PC-3 (cell line): ENCODE measurements around the gene HDAC9.

Source experiments
- CTCF ChIP-seq: fragments of 300-600 bp; sonication (generic); conservative IDR thresholded peaks from 2 replicates; pipeline ENCODE4 v1.5.1; 2017; ENCODE audit warnings: antibody characterized with exemption, low read depth, mild to moderate bottlenecking, low read length
- EZH2 ChIP-seq: fragments of 300-600 bp; sonication (generic); IDR thresholded peaks from one replicate; pipeline ENCODE4 v1.6.1; 2017; ENCODE audit warnings: antibody characterized with exemption, mild to moderate bottlenecking, low read length; ENCODE audit not compliant: unreplicated experiment

DNA sequence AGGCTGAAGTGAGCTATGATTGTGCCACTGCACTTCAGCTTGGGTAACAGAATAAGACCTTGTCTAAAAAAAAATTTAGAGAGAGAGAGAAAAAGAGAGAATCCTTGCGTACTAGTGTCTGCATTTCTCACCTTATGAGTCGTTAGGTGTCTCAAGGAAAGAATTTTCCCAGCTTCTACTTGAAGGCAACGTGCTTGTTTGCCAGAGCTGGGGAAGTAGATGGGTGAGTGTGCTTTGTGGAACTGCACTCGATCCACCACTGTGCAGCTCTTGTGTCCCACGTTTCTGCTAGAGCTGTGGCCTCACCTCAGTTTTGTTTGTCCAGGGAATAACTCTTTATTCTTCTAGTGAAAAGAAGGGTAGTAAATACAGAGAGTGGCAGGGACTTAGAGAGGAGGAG is 38.9 kb downstream of the HDAC9 start:
- TF ChIP-seq CTCF (no peak), EZH2 (no peak)
